ENCODE data around the gene NDUFS1.
"Not testable (repeated sequence)": the region's sequence is repeated elsewhere in the genome, so short reads cannot be mapped to it uniquely, and the experiment has no call there.

The NDUFS1 gene

GRCh38 chr2:206159346-206160124, at the start of gene NDUFS1, which contains the start of gene EEF1B2:
Gene NDUFS1, minus strand, starts transcription at chr2:206159444. Its CDS starts 5,766 bp downstream, at chr2:206153678.
Gene EEF1B2, plus strand, starts transcription at chr2:206159895. Its CDS starts 85 bp downstream, at chr2:206159980.
- peak; percentile 92 for DNase-seq

- no peak for DNase-seq
Measured at GRCh38 chr2:206208900-206209299, 49.7 kb upstream of the NDUFS1 start.

GRCh38 chr2:206207316-206207715, 48.1 kb upstream of the NDUFS1 start:
- not testable (repeated sequence) for DNase-seq

- DNase-seq = no peak
Measured at GRCh38 chr2:206204710-206205109, 45.5 kb upstream of the NDUFS1 start.

GRCh38 chr2:206203331-206203730, 44.1 kb upstream of the NDUFS1 start:
- no peak for DNase-seq

- DNase-seq = no peak
Measured at GRCh38 chr2:206202446-206202845, 43.2 kb upstream of the NDUFS1 start.

DNA sequence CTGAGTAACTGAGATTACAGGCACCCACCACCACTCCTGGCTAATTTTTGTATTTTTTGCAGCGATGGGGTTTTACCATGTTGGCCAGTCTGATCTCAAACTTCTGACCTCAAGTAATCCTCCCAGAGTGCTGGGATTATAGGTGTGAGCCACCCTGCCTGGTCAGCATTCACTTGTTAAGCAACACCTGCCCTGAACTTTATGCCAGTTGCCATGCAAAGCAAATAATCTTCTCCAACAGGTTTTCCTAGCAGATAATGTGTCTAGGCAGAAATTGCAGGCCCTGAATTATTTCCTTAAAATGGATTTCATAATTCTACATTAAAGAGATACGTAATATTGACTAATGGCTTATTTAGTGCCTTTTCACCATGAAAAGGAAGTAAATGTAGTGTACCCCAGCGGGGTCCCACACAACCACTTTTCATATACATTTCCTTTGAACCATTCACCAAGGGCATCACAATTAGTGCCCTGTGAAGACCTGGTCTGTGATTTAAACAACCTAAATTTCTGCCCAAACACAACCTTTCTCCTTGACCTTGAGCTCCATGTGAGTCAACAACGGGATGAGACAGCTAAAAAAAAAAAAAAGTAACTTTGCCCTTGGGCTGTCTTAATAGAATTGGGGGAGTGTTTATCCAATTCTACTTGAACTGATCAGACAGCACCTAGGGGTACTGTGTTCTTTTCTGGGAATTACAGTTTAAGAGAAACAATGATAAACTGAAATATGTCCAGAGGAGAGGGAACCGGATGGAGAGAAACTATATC, 42.0 kb upstream of the NDUFS1 start:
- DNase-seq = no peak

DNA sequence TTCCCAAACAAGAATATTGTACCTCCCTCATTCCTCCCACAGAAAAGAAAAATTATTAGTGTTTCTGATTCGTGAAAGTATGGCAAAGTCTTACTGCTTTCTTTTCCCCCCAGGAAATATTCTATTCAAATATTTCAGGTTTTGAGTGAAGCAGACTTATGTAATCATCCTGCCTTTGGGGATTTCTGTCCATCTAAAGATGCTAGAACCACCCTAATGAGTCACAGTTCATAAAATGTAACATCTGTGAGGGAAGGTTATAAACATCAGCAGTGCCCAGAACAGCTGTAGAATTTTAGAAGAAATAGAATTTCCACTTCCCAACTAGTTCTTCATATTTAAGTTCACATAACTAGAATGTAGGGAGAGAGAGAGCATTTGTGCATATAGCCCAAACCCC, 39.4 kb upstream of the NDUFS1 start:
- no peak for DNase-seq

DNA sequence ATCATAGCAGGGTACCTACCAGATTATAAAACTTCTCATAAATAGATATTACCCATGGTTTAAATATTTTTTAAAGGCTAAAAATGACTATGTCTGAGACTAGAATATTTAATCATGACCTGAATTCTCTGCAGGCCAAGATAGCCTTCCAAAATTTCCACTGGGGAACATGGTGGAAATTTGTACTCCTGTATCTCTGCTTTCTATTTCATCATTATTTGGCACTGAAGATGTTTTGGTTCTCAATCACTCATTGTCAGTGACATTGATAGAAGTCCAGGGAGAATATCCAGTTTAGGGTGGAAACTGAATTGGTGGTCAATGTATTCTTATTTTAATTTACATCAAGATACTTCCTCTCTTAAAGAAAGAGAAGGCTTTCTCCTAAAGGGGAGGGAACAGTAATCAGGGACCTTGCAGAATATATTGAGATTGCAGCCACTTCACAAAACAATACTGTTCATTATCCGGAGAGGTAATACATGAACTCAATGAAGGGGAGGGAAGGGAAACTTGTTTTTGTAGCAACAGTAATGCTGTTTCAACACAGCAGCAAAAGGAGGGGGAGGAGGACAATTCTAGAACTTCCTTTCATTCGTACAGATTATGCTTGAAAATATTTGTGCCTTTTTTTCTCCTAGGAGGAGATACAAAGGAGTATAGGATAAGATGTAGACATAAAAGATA, 34.6 kb upstream of the NDUFS1 start:
- DNase-seq = no peak

DNA sequence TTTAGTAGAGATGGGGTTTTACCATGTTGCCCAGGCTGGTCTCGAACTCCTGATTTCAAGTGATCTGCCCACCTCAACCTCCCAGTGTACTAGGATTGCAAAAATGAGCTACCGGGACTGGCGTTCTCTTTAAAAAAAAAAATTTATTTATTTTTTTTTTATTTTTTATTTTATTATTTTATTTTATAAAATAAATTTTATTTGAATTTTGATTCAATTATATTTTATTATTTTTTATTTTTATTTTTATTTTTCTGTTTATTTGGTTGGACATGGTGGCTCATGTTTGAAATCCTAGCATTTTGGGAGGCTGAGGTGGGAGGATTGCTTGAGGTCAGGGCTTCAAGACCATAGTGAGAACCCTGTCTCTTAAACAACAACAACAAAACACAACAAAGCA, 32.9 kb upstream of the NDUFS1 start:
- DNase-seq = no peak

- DNase-seq = no peak
Measured at GRCh38 chr2:206190689-206191088, 31.4 kb upstream of the NDUFS1 start.

DNA sequence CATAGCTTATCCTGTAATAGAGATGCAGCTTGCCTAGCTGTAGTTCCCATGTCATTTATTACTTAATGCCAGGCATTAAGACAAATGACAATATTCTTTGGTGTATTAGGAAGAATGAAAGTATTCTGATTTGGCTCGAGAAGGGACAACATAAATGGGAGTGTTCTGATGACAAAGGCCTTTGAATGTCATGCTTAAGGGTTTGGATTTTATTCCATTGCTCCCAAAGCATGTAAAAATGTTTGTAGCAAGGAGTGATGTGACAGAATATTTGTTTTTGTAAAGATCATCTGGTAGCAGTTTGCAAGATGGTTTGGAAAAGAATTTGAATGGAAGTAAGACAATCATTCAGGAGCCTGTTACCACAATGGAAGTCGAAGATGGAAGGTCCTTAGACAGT, 30.9 kb upstream of the NDUFS1 start:
- DNase-seq = no peak

GRCh38 chr2:206189691-206190090, 30.4 kb upstream of the NDUFS1 start:
- DNase-seq = no peak

DNA sequence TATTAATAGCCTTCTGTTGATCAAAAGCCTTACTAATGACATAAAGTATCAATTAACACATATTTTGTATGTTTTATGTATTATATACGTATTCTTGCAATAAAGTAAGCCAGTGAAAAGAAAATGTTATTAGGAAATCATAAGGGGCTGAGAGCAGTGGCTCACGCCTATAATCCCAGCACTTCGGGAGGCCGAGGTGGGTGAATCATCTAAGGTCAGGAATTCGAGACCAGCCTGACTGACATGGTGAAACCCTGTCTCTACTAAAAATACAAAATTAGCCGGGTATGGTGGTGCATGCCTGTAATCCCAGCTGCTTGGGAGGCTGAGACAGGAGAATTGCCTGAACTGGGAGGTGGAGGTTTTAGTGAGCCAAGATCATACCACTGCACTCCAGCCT, 22.3 kb upstream of the NDUFS1 start:
- not testable (repeated sequence) for DNase-seq

DNA sequence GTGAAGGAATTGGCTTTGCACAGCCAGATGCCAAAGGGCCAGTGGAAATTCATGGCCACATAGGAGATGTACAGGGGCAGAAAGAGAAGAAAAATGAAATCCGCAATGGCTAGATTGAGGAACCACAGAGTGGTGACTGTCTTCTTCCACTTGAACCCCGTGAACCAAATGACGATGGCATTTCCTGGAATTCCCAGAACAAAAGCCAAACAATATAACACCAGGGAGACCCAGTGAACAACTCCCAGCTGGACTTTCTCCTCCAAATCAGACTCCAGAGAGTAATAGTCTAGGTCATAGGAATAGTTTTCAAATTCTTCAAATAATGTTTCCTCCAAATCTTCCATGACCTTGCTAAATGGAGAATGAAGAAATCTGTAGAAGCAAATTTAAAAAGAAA, 17.7 kb upstream of the NDUFS1 start:
- DNase-seq = no peak

GRCh38 chr2:206176121-206176520, 16.9 kb upstream of the NDUFS1 start:
- DNase-seq = no peak

- no peak for DNase-seq
Measured at GRCh38 chr2:206173147-206173546, 13.9 kb upstream of the NDUFS1 start.

DNA sequence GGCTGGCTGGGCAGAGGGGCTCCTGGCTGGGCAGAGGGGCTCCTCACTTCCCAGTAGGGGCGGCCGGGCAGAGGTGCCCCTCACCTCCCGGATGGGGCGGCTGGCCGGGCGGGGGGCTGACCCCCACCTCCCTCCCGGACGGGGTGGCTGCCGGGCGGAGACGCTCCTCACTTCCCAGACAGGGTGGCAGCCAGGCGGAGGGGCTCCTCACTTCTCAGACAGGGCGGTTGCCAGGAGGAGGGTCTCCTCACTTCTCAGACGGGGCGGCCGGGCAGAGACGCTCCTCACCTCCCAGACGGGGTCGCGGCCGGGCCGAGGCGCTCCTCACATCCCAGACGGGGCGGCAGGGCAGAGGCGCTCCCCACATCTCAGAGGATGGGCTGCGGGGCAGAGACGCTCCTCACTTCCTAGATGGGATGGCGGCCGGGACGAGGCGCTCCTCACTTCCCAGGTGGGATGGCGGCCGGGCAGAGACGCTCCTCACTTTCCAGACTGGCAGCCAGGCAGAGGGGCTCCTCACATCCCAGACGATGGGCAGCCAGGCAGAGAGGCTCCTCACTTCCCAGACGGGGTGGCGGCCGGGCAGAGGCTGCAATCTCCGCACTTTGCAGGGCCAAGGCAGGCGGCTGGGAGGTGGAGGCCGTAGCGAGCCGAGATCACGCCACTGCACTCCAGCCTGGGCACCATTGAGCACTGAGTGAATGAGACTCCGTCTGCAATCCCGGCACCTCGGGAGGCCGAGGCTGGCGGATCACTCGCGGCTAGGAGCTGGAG, 12.6 kb upstream of the NDUFS1 start:
- DNase-seq = not testable (repeated sequence)

GRCh38 chr2:206168230-206168629, 9.0 kb upstream of the NDUFS1 start:
- not testable (repeated sequence) for DNase-seq

- no peak for DNase-seq
Measured at GRCh38 chr2:206164261-206164862, 5.1 kb upstream of the NDUFS1 start.

- DNase-seq = no peak
Measured at GRCh38 chr2:206163251-206163880, 4.1 kb upstream of the NDUFS1 start.

DNA sequence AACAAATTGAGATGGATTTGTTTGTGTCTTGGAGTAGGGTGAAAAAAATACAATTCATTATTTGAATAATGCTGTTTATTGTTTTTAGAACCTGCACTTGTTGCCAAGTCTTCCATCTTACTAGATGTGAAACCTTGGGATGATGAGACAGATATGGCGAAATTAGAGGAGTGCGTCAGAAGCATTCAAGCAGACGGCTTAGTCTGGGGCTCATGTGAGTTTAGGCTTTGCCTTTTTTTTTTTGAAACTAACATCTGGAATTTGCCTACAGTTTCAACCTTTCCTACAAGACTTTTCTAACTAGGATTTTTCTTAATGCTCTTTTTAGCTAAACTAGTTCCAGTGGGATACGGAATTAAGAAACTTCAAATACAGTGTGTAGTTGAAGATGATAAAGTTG, 3.2 kb upstream of the NDUFS1 start:
- DNase-seq = not testable (repeated sequence)

Measured in NCI-H2107 (cell line).